ENCODE measurements around the gene IL18BP.

The IL18BP gene

DNA sequence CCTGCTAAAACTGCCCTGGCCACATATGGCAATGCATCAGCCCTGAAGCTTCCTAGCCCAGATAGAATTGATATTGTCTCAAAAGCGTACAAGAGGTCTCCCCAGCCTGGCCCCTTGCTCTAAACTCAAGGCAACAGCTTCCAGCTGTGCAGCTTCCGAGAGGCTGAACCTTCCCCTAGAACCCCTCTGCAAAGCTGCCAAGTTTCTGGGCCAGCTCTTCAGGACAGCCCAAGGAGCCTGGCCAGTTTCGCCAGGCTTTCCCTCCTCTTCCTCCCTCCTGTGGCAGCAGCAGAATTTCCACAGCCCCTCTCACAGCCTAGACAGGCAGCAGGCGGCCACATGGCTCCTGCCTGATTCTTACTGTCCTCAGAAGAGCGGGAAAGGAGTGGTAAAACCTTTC lies 47.1 kb downstream of the IL18BP start:
- no peak for DNase-seq (ENCODE audit: low spot score)

DNA sequence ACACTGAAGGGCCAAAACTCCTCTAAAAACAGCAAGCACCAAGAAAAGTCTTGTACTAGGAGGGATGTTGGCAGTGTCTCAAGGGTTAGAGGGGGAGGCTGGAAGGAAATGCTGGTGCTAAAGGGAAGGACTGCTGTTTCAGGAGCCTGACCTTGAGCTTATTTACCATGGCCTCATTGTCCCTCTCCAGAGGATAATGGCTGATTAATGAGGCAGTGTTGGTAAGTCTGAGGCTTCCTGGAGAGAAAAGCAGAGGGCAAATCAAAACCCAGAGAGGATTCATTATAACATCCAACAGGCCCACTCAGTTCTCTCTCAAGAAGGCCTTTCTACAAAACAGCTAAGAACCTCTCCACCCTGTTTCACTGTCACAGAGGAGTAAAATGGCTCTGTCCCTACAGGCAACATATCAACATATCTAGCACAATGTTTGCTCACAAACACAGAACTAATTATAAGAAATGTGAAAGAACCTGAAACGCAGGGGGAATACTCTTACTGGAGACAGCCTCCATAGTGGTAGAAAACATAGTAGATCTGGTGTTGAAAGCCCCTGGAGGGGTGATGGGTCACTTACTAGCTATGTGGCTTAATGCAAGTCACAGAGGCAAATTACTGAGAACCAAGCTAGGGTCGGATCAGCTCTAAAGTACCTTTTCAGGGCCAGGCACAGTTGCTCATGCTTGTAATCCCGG lies 50.2 kb downstream of the IL18BP start:
- DNase-seq (ENCODE audit: low spot score), result no peak

All from AG20443 (cell line).